ENCODE data around the gene EIF3A.

Gene EIF3A

DNA sequence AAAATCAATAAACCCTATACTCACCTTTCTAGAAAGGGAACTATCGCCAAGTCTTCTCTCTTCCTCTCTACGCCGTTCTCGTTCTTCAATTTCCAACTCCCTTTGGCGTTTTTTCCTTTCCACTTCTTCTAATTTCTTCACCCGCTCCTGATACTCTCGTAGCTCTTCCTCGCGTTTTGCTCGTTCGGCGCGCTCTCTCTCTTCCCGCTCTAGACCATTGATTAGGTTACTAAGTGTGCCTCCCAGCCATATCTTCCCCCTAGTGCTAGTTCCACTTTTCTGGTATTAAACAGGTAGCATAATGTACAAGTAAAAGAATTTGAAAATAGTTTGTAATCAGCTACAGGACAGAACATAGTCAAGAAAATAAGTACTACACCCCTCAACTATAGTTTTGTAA lies 30.8 kb downstream of the EIF3A start:
- TF ChIP-seq, protein P1, sequence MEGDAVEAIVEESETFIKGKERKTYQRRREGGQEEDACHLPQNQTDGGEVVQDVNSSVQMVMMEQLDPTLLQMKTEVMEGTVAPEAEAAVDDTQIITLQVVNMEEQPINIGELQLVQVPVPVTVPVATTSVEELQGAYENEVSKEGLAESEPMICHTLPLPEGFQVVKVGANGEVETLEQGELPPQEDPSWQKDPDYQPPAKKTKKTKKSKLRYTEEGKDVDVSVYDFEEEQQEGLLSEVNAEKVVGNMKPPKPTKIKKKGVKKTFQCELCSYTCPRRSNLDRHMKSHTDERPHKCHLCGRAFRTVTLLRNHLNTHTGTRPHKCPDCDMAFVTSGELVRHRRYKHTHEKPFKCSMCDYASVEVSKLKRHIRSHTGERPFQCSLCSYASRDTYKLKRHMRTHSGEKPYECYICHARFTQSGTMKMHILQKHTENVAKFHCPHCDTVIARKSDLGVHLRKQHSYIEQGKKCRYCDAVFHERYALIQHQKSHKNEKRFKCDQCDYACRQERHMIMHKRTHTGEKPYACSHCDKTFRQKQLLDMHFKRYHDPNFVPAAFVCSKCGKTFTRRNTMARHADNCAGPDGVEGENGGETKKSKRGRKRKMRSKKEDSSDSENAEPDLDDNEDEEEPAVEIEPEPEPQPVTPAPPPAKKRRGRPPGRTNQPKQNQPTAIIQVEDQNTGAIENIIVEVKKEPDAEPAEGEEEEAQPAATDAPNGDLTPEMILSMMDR (IDR thresholded peaks at IDR 0.05) = no peak

DNA sequence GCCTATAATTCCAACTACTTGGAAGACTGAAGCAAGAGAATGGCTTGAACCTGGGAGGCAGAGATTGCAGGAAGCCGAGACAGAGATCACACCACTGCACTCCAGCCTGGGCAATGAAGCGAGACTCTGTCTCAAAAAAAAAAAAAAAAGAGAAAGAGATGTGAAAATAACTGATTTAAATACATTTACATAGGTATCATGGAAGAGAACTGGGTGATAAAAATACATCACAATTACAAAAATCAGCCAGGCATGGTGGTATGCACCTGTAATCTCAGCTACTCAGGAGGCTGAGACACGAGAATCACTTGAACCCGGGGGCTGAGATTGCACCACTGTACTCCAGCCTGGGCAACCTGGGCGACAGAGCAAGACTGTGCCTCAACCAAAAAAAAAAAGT lies 31.3 kb downstream of the EIF3A start:
- TF ChIP-seq, protein P1 (IDR thresholded peaks at IDR 0.05) = no peak

DNA sequence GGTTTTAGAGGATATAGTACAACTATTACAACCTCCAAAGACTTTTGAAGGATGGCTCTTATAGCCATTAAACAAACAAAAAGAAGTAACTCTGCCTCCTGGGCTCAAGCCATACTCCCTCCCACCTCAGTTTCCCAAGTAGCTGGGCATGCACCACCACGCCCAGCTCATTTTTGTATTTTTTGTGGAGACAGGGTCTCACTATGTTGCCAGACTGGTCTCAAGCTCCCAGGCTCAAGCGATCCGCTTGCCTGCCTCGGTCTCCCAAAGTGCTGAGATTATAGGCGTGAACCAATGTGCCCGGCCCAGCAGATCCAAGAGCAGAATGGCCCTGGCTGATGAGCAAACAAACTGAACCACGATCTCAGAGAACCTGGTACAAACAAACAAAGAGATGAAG lies 35.1 kb downstream of the EIF3A start:
- TF ChIP-seq, protein P1 (IDR thresholded peaks at IDR 0.05) = no peak

DNA sequence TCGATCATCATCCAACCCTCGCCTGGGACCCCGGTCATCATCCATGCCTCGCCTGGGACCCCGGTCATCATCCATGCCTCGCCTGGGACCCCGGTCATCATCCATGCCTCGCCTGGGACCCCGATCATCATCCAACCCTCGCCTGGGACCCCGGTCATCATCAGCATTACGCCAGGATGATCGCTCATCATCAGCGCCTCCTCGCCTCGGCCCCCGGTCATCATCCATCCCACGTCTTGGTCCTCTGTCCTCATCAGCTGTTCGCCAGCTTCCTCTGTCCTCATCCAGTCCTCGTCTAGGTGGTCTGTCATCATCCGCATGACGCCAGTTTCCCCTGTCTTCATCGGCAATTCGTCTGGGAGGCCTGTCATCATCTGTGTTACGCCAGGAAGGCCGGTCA lies 38.4 kb downstream of the EIF3A start:
- TF ChIP-seq, protein P1 (IDR thresholded peaks at IDR 0.05) = no peak

DNA sequence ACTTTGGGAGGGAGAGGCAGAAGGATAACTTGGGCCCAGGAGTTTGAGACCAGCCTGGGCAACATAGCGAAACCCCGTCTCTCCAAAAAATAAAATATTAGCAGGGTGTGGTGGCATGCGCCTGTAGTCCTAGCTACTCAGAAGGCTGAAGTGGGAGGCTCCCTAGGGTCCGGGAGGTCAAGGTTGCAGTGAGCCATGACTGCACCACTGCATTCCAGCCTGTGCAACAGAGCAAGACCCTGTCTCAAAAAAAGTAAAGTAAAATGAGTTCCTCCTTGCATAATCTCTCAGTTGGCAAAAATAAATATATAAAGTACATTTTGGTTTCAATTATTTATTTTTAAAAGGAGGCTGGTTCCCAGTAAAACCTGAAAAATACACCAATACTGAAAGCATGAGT lies 39.3 kb downstream of the EIF3A start:
- TF ChIP-seq, protein P1 (IDR thresholded peaks at IDR 0.05) = no peak

DNA sequence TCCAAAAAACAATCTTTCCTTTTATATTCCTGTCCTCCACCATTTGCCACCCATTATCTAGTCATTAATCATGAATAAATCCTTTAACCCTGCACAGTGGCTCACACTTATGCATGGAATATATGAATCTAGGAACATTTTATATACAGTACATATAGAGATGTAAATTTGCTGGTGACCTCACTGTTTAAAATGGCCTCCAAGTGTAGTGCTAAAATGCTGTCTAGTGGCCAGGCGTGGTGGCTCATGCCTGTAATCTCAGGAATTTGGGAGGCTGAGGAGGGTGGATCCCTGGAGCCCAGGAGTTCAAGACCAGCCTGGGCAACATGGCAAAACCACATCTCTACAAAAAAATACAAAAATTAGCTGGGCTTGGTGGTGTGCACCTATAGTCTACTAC lies 41.5 kb downstream of the EIF3A start:
- TF ChIP-seq, protein P1 (IDR thresholded peaks at IDR 0.05) = no peak

DNA sequence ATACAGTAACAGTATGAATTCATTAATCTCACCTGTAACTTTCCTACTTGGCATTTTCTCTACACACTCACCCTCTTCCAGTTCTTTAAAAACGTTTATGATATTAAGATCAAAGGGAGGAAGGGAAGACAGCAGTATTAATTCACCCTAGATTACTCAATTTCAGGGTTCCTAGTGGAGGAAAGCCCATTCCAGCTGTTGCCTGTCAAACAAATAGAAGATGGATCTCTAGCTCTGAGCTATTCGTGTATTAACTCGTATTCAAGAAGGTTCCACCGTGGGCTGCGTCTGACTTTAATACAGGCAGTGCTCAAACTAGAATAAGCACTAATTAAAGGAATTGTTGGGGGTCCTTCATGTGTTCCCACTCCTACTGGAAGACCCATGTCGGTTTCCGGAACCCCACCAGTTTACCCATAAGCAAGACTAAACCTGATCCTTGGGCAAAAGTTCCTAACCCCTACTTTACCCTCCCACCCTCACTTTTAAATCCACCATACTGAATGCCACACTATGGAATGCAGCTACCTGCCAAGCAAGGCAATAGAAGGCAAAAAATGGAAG lies 49.0 kb downstream of the EIF3A start:
- TF ChIP-seq, protein P1 (IDR thresholded peaks at IDR 0.05) = no peak

Measured in LNCAP (cell line).